Activated CD4-positive, alpha-beta T cell treated with anti-CD3 and anti-CD28 coated beads, Interleukin-2, amount 50 U/mL, for 24 hours (primary cell): ENCODE results near the gene CAMKK2.
"Not testable (repeated sequence)": the region's sequence is repeated elsewhere in the genome, so short reads cannot be mapped to it uniquely, and the experiment has no call there.

Experiments used
- DNase-seq, 2 donors: peaks; one replicate each; pipeline ENCODE4 v3.0.0-alpha.2; 2020; ENCODE audit warnings: low read depth in 1 of 2, low spot score in 1 of 2

The CAMKK2 gene

GRCh38 chr12:121202407-121203355 is 93.8 kb downstream of the CAMKK2 start:
- DNase-seq = no peak

GRCh38 chr12:121201140-121201539 is 95.4 kb downstream of the CAMKK2 start:
- DNase-seq = not testable (repeated sequence)

GRCh38 chr12:121198949-121199348 is 97.6 kb downstream of the CAMKK2 start:
- DNase-seq = no peak

GRCh38 chr12:121196902-121197301 is 99.6 kb downstream of the CAMKK2 start:
- no peak for DNase-seq

- no peak for DNase-seq
Measured at GRCh38 chr12:121191151-121191550, 105.4 kb downstream of the CAMKK2 start.

GRCh38 chr12:121190523-121191031 is 105.9 kb downstream of the CAMKK2 start:
- no peak for DNase-seq

GRCh38 chr12:121189619-121190155 is 106.8 kb downstream of the CAMKK2 start:
- DNase-seq = no peak

GRCh38 chr12:121189131-121189530 is 107.4 kb downstream of the CAMKK2 start:
- no peak for DNase-seq

GRCh38 chr12:121188227-121188626 is 108.3 kb downstream of the CAMKK2 start:
- no peak for DNase-seq
